HEK293T (cell line): ENCODE results near the gene ANKH.

ENCODE experiments used
- CTCF ChIA-PET: fragments of 350-600 bp; formaldehyde crosslinking; extraction: SDS; loops from one replicate; lab custom pipeline; 2021; ENCODE audit warnings: antibody characterized with exemption, inconsistent platforms; lab: Yijun Ruan, JAX
- POLR2A ChIA-PET: fragments of 350-600 bp; formaldehyde crosslinking; extraction: SDS; loops from one replicate; lab custom pipeline; 2020; ENCODE audit warnings: antibody characterized with exemption, inconsistent platforms; lab: Yijun Ruan, JAX
- DNase-seq: peaks from one replicate; pipeline ENCODE4 v3.0.0; 2012; ENCODE audit warnings: mixed read lengths; ENCODE audit errors: extremely low spot score
- ARNT ChIP-seq: fragments of 450-650 bp; IDR thresholded peaks from 2 replicates; pipeline ENCODE4 v1.6.1; 2017; ENCODE audit warnings: mild to moderate bottlenecking
- BHLHE40 ChIP-seq: fragments of 450-650 bp; IDR thresholded peaks from 2 replicates; pipeline ENCODE4 v1.6.1; 2016; ENCODE audit warnings: mild to moderate bottlenecking, moderate library complexity, borderline replicate concordance
- CTBP1 ChIP-seq: fragments of 450-650 bp; IDR thresholded peaks from 2 replicates; pipeline ENCODE4 v1.6.1; 2016; ENCODE audit warnings: borderline replicate concordance
- ELF4 ChIP-seq: fragments of 450-650 bp; IDR thresholded peaks from 2 replicates; pipeline ENCODE4 v1.6.1; 2017; ENCODE audit warnings: antibody characterized with exemption
- FOXA1 ChIP-seq: fragments of 450-650 bp; IDR thresholded peaks from 2 replicates; pipeline ENCODE4 v1.6.1; 2016; ENCODE audit warnings: mild to moderate bottlenecking
- FOXK2 ChIP-seq: fragments of 450-650 bp; IDR thresholded peaks from 2 replicates; pipeline ENCODE4 v1.6.1; 2016; ENCODE audit warnings: mild to moderate bottlenecking
- FOXM1 ChIP-seq: fragments of 450-650 bp; IDR thresholded peaks from 2 replicates; pipeline ENCODE4 v1.6.1; 2017; ENCODE audit warnings: mild to moderate bottlenecking, borderline replicate concordance
- HDGF ChIP-seq: fragments of 450-650 bp; IDR thresholded peaks from 2 replicates; pipeline ENCODE4 v1.6.1; 2017; ENCODE audit warnings: antibody characterized with exemption, borderline replicate concordance
- L3MBTL2 ChIP-seq: fragments of 450-650 bp; conservative IDR thresholded peaks from 2 replicates; pipeline ENCODE4 v1.6.1; 2016; ENCODE audit warnings: mild to moderate bottlenecking
- LEF1 ChIP-seq: fragments of 450-650 bp; IDR thresholded peaks from 2 replicates; pipeline ENCODE4 v1.6.1; 2017; ENCODE audit warnings: mild to moderate bottlenecking, borderline replicate concordance
- NFRKB ChIP-seq: fragments of 450-650 bp; IDR thresholded peaks from 2 replicates; pipeline ENCODE4 v1.6.1; 2016; ENCODE audit warnings: mild to moderate bottlenecking, moderate library complexity
- SP1 ChIP-seq: fragments of 450-650 bp; IDR thresholded peaks from 2 replicates; pipeline ENCODE4 v1.6.1; 2017
- SUZ12 ChIP-seq: fragments of 450-650 bp; IDR thresholded peaks from 2 replicates; pipeline ENCODE4 v1.6.1; 2016; ENCODE audit warnings: mild to moderate bottlenecking
- TARDBP ChIP-seq: fragments of 450-650 bp; IDR thresholded peaks from 2 replicates; pipeline ENCODE4 v1.6.1; 2016
- ZNF384 ChIP-seq: fragments of 450-650 bp; IDR thresholded peaks from 2 replicates; pipeline ENCODE4 v1.6.1; 2016
- TF ChIP-seq, protein P1 (sequence below): fragments of 450-650 bp; IDR thresholded peaks from 2 replicates; pipeline ENCODE4 v1.6.1; 2016

ANKH gene

GRCh38 chr5:14914193-14914592 is 42.6 kb upstream of the ANKH start:
- DNase-seq, result no peak
- ChIA-PET POLR2A (no interaction called here), CTCF (no interaction called here)
- TF ChIP-seq FOXK2, result no peak
- no peak for TF ChIP-seq SP1
- no peak for TF ChIP-seq SUZ12
- TF ChIP-seq ZNF384, result no peak
- TF ChIP-seq FOXM1, result no peak
- TF ChIP-seq L3MBTL2, result no peak
- TF ChIP-seq ELF4, result no peak
- TF ChIP-seq ARNT, result no peak
- TF ChIP-seq LEF1, result no peak
- no peak for TF ChIP-seq BHLHE40
- TF ChIP-seq, protein P1, sequence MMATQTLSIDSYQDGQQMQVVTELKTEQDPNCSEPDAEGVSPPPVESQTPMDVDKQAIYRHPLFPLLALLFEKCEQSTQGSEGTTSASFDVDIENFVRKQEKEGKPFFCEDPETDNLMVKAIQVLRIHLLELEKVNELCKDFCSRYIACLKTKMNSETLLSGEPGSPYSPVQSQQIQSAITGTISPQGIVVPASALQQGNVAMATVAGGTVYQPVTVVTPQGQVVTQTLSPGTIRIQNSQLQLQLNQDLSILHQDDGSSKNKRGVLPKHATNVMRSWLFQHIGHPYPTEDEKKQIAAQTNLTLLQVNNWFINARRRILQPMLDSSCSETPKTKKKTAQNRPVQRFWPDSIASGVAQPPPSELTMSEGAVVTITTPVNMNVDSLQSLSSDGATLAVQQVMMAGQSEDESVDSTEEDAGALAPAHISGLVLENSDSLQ, result no peak
- TF ChIP-seq HDGF, result no peak
- no peak for TF ChIP-seq CTBP1
- TF ChIP-seq NFRKB, result no peak
- TF ChIP-seq FOXA1, result no peak

- CTCF ChIA-PET, result interaction anchor here (1.2 kb wide), 1 partner anchor 19 kb away, joined by 3 read pairs; no protein-coding TSS in a partner anchor
- POLR2A ChIA-PET, result no interaction called here
- no peak for DNase-seq
- TF ChIP-seq CTBP1 (no peak), ZNF384 (no peak), ELF4 (no peak), BHLHE40 (no peak), FOXM1 (no peak), SUZ12 (no peak), FOXA1 (no peak), TARDBP (no peak), NFRKB (no peak), L3MBTL2 (no peak), LEF1 (no peak), ARNT (no peak), FOXK2 (no peak), HDGF (no peak), SP1 (no peak)
- TF ChIP-seq, protein P1, result no peak
Measured at GRCh38 chr5:14913096-14913495, 41.5 kb upstream of the ANKH start.

DNA sequence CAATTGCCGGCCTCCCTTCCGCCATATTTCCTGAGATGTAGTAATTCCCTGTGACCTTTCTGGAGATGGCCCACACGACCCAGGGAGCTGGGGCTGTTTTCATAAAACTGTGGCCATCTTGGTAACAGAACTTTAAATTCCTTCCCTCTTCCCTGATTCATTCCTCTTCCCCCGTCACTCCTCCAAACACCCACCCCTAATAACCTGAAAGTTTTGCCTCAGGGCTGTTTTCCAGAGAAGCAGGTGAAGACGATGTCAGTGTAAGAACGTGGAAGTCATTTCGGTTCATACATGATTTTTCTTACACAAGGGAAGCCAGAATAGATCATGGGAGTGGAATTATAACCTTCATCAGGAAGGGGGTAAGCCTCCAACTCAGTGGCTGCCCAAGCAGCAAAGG is 40.6 kb upstream of the ANKH start:
- ChIA-PET POLR2A (no interaction called here), CTCF (interaction anchor here (1.2 kb wide), 1 partner anchor 18 kb away, joined by 3 read pairs; no protein-coding TSS in a partner anchor)
- TF ChIP-seq, protein P1, result no peak
- TF ChIP-seq ELF4 (no peak), SUZ12 (no peak), SP1 (no peak), BHLHE40 (no peak), FOXA1 (no peak), L3MBTL2 (no peak), ARNT (no peak), CTBP1 (no peak), HDGF (no peak), FOXK2 (no peak), NFRKB (no peak), LEF1 (no peak), FOXM1 (no peak), TARDBP (no peak)
- DNase-seq, result no peak

DNA sequence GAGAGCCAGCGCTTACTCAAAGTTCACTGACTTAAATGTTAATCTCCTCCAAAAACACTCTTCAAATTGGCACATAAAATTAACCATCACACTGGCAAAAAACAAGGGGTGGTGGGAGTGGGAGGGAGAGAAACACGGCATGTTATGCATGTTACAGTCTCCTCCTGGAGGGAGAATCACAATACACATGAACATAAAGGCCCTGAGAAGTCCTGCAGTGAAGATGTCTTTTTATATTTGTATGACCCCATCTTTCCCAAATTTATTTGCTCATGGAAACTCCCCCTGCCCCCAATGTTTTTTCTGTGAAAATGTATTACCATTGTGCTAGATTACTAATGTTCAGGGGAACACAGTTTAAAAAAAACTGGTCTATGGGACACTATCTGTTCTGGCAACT is 37.8 kb upstream of the ANKH start:
- TF ChIP-seq SUZ12, result no peak
- no peak for TF ChIP-seq BHLHE40
- no peak for TF ChIP-seq SP1
- TF ChIP-seq NFRKB, result no peak
- no peak for TF ChIP-seq L3MBTL2
- no peak for TF ChIP-seq ARNT
- no peak for TF ChIP-seq ZNF384
- no peak for TF ChIP-seq LEF1
- TF ChIP-seq ELF4, result no peak
- TF ChIP-seq FOXM1, result no peak
- TF ChIP-seq, protein P1, result no peak
- TF ChIP-seq CTBP1, result no peak
- no peak for TF ChIP-seq TARDBP
- TF ChIP-seq FOXK2, result no peak
- no peak for TF ChIP-seq HDGF
- no peak for TF ChIP-seq FOXA1
- DNase-seq, result no peak
- POLR2A ChIA-PET, result no interaction called here
- CTCF ChIA-PET, result no interaction called here

- CTCF ChIA-PET, result no interaction called here
- no peak for DNase-seq
- TF ChIP-seq SP1, result no peak
- TF ChIP-seq, protein P1, result no peak
- TF ChIP-seq FOXK2, result no peak
- no peak for TF ChIP-seq CTBP1
- no peak for TF ChIP-seq ZNF384
- TF ChIP-seq NFRKB, result no peak
- no peak for TF ChIP-seq FOXA1
- TF ChIP-seq BHLHE40, result no peak
- TF ChIP-seq FOXM1, result no peak
- no peak for TF ChIP-seq ARNT
- TF ChIP-seq LEF1, result no peak
- TF ChIP-seq HDGF, result no peak
- POLR2A ChIA-PET, result no interaction called here
Measured at GRCh38 chr5:14908172-14908571, 36.6 kb upstream of the ANKH start.
